Urothelium cell line (cell line): ENCODE results near the gene GATA6.
"Not testable (repeated sequence)": the region's sequence is repeated elsewhere in the genome, so short reads cannot be mapped to it uniquely, and the experiment has no call there.

Experiments
- DNase-seq: peaks from one replicate; pipeline ENCODE4 v3.0.0; 2011; ENCODE audit warnings: low spot score, mixed read lengths
- FAIRE-seq: peaks from 2 replicates; lab custom pipeline; 2011; peaks lifted over from hg19 to GRCh38; lab: Jason Lieb, UNC

Gene GATA6

GRCh38 chr18:22180722-22181121 is 11.3 kb downstream of the GATA6 start:
- FAIRE-seq (no peak), DNase-seq (no peak)

- FAIRE-seq (no peak), DNase-seq (no peak)
Observed at GRCh38 chr18:22182884-22183697, 13.7 kb downstream of the GATA6 start.

- DNase-seq (no peak), FAIRE-seq (no peak)
Observed at GRCh38 chr18:22183698-22184170, 14.3 kb downstream of the GATA6 start.

GRCh38 chr18:22184573-22184972 is 15.2 kb downstream of the GATA6 start:
- DNase-seq = not testable (repeated sequence)
- FAIRE-seq = peak; percentile 13

DNA sequence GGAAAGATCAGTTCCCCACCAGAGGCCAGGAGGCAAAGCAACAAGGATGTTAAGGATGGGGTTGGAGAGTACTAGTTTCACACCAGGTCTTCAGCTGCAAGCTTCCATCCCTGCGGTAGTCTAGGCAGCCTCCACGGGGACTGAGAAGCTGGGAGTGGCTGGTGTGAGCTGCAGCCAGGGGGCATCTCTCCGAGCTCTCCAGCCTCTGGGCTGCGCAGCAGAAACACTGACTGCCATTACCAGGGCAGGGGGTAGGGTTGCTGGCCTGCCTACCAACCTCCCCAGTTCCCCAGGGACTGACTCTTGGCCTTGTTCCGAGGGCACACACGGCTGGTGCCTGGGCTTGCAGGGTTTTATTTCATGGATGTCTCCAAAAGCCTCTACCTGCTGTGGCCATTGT is 15.9 kb downstream of the GATA6 start:
- FAIRE-seq = no peak
- no peak for DNase-seq

DNA sequence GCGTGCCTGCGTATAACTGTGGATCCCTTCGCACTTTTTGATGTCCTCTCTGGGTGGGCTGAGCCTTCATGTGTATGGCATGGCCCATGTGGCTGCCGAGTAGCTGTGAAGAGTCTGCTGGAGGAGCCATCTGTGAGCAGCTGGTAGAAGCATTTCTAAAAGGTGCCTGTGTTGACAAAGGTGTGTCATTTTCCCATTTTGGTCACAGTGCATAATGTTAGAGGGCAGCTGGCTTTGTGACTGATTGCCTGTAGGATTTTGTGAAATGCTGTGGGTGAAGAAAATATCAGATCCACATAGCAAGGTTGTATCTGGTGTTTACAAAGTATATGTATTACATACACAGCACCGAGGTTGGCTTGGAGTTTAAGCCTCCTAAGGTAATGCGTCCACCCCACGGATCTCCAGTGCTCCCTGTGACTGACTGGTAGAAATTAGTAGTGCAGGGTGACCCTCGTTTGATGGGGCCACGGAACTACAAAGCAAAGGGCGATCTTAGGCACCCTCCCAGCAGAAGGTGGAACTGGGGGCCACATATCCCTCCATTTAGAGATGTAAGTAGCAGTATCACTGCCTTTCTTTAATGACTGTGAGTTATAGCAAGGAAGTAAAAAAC is 16.5 kb downstream of the GATA6 start:
- no peak for DNase-seq
- FAIRE-seq = peak; percentile 50

- DNase-seq (peak; percentile 54), FAIRE-seq (peak; percentile 97)
Observed at GRCh38 chr18:22186484-22186971, 17.1 kb downstream of the GATA6 start.

DNA sequence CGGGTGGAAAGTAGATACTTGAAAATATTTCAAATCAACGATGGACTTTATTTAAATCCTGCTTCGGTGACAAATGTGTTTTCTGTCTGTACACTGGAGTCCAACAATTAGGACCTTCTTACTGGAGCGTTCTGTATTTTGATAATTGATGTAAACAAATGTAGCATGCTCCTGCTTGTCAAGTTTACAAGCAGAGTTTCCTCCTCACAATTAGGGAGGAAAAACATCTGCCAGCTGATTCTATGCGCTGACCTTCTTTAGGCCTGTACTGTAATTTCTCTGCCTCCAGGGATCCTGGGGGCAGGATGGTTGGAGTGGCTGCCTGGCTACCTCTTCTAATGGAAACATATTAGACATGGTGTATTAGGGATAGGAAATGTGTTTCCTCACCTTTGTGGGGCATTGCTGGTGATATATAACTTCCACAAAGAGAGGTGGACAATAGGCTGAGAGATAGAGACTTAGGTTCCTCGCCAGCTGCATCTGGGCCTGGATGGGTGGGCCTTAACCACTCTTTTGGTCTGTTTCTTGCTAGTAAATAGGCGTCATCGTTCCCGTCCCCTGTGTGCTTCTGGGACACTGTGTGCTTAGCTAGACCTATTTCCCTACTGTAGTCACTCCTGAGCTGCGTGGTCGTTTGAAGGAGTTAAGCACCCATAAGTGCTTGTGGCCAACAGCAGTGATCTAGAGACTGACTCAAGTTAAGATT is 19.3 kb downstream of the GATA6 start:
- FAIRE-seq (no peak), DNase-seq (no peak)

GRCh38 chr18:22189449-22190166 is 20.2 kb downstream of the GATA6 start:
- peak; percentile 84 for FAIRE-seq
- DNase-seq = no peak

- no peak for DNase-seq
- no peak for FAIRE-seq
Observed at GRCh38 chr18:22191346-22191695, 21.9 kb downstream of the GATA6 start.

DNA sequence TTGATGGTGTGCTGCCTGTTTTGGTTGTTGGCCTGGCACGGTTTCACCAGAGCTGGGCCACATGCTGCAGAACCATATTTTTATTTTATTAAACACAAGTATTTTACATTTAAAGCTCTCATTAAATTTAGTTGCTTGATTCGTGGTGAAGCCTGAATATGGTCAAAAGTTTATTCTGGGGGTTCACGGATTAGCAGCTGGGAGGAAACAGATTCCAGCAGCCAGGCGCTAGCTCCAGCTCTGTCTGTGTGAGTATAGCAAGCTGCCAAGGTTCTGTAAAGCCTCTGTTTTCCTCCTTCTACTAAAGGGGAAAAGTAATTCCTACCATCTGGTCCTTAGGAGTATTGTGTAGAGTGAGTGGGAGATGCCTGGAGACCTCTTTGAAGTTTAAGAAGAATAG is 22.5 kb downstream of the GATA6 start:
- FAIRE-seq (no peak), DNase-seq (no peak)

GRCh38 chr18:22193466-22193865 is 24.1 kb downstream of the GATA6 start:
- DNase-seq (no peak), FAIRE-seq (no peak)

GRCh38 chr18:22194151-22194598 is 24.8 kb downstream of the GATA6 start:
- FAIRE-seq = no peak
- DNase-seq = no peak

GRCh38 chr18:22195052-22195451 is 25.7 kb downstream of the GATA6 start:
- DNase-seq (no peak), FAIRE-seq (no peak)

DNA sequence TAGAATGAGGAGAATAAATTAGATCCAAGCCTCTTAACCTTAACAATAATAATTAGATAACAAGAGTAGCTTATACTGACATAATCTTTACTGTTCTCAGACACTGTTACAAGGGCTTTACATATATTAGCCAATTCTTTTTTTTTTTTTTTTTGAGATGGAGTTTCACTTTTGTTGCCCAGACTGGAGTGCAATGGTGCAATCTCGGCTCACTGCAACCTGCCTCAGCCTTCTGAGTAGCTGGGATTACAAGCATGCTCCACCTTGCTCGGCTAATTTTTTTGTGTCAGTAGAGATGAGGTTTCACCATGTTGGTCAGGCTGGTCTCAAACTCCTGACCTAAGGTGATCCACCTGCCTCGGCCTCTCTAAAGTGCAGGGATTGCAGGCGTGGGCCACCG is 27.6 kb downstream of the GATA6 start:
- not testable (repeated sequence) for DNase-seq, FAIRE-seq

GRCh38 chr18:22197668-22198067 is 28.3 kb downstream of the GATA6 start:
- no peak for FAIRE-seq

GRCh38 chr18:22198163-22198562 is 28.8 kb downstream of the GATA6 start:
- peak; percentile 44 for FAIRE-seq

More at GRCh38 chr18:22197668-22198067, 28.3 kb downstream of the GATA6 start:
- no peak for DNase-seq

DNA sequence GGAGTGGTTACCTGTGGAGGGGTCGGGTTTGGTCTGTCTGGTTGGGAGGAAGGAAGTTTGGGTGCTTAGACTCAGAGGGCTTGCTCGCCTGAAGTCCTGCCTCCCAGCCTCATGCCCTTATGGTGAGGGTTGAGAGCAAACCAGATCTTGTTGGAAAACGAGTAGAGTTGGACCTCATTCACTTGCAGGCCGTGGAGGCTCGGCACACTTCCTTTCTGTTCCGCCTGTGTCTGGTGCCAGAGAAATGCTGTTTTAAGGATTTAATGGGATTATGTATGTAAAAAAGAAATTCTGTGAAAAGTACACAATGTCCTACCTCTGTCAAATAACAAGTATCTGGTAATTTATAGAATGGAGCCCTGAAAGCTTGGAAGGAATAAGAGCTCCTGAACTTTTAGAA is 29.6 kb downstream of the GATA6 start:
- FAIRE-seq (no peak), DNase-seq (no peak)

More at GRCh38 chr18:22198163-22198562, 28.8 kb downstream of the GATA6 start:
- DNase-seq = no peak

- DNase-seq (no peak), FAIRE-seq (no peak)
Observed at GRCh38 chr18:22200611-22201225, 31.3 kb downstream of the GATA6 start.

DNA sequence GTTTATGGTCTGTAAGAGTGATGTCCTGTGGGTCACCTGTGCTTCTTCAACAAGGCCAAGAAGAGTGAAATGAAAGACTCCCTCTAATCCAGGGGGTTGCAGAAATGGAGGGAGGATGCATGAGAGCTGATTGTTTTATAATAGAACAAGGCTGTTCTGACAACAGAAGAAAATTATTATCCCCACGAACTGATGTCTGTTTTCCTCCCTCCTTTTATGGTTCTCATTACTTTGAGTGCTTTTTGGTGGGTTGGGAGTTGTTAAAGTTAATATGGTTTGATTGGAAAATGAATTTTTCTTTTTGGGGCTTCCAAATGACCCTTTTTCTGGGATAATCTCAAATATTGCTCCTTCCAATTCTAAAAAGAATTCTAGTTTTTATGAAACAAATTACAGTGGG is 33.6 kb downstream of the GATA6 start:
- no peak for FAIRE-seq

More for the DNA sequence above, 33.6 kb downstream of the GATA6 start:
- DNase-seq = no peak
